HG03565 (cell line): ENCODE results near the gene CA5B.
"Not testable (repeated sequence)": the region's sequence is repeated elsewhere in the genome, so short reads cannot be mapped to it uniquely, and the experiment has no call there.

Source experiments
- ATAC-seq: cut with Tn5 transposase; IDR thresholded peaks from one replicate; pipeline ENCODE4 v1.9.1; 2021; ENCODE audit warnings: mild to moderate bottlenecking, moderate library complexity; ENCODE audit not compliant: unreplicated experiment

CA5B gene

GRCh38 chrX:15747626-15748173, 9.6 kb downstream of the CA5B start:
- no peak for ATAC-seq

- ATAC-seq: no peak
Observed at GRCh38 chrX:15748841-15749240, 10.8 kb downstream of the CA5B start.

GRCh38 chrX:15749642-15750610, 11.9 kb downstream of the CA5B start:
- peak; percentile 76 for ATAC-seq

GRCh38 chrX:15750611-15751154, 12.6 kb downstream of the CA5B start:
- ATAC-seq: no peak

GRCh38 chrX:15751155-15751819, 13.2 kb downstream of the CA5B start:
- no peak for ATAC-seq

GRCh38 chrX:15755091-15755490, 17.0 kb downstream of the CA5B start:
- ATAC-seq: no peak

- no peak for ATAC-seq
Observed at GRCh38 chrX:15758140-15758539, 20.1 kb downstream of the CA5B start.

- not testable (repeated sequence) for ATAC-seq
Observed at GRCh38 chrX:15759886-15760285, 21.8 kb downstream of the CA5B start.

GRCh38 chrX:15761564-15762191, 23.6 kb downstream of the CA5B start:
- ATAC-seq: no peak

- ATAC-seq: no peak
Observed at GRCh38 chrX:15769300-15769954, 31.4 kb downstream of the CA5B start.

- ATAC-seq: peak; percentile 72
Observed at GRCh38 chrX:15781961-15782699, 44.1 kb downstream of the CA5B start.

- ATAC-seq: no peak
Observed at GRCh38 chrX:15785176-15785750, 47.2 kb downstream of the CA5B start.

GRCh38 chrX:15786915-15787314, 48.8 kb downstream of the CA5B start:
- ATAC-seq: no peak

- peak; percentile 89 for ATAC-seq
Observed at GRCh38 chrX:15789979-15790768, 52.1 kb downstream of the CA5B start, which contains the start of gene ZRSR2. Gene ZRSR2, plus strand, starts transcription at chrX:15790484. Its CDS starts 12 bp downstream, at chrX:15790496.

GRCh38 chrX:15790769-15791290, 52.8 kb downstream of the CA5B start:
- ATAC-seq: no peak

- no peak for ATAC-seq
Observed at GRCh38 chrX:15797707-15798106, 59.6 kb downstream of the CA5B start.

- ATAC-seq: no peak
Observed at GRCh38 chrX:15804563-15804962, 66.5 kb downstream of the CA5B start.

GRCh38 chrX:15808254-15808653, 70.2 kb downstream of the CA5B start:
- ATAC-seq: no peak
